HS-27A (cell line): ENCODE measurements around the gene CFAP97D1.
"Not testable (repeated sequence)": the region's sequence is repeated elsewhere in the genome, so short reads cannot be mapped to it uniquely, and the experiment has no call there.

ENCODE experiments used
- DNase-seq: peaks from one replicate; pipeline ENCODE4 v3.0.0-alpha.2; 2012; ENCODE audit warnings: low read depth, missing footprints

CFAP97D1 gene

DNA sequence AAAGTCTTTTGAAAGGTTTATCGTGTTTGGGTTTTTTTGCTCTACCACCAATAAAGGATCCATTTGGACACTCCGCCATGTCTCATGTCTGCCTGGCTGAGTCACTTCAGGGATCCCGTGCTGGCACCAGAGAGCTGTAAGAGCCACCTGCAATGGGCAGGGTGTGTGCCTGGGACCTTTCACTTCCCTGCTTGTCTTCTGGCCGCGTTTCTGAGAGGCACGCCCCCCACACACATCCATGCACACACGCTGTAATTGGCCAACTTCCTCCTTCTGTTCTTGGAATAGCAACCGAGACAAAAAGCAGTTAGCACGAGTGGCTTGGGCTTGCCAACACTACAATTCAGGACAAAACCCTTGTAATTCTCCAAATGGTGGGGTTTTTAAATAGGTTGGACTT lies 11.9 kb upstream of the CFAP97D1 start:
- no peak for DNase-seq

DNA sequence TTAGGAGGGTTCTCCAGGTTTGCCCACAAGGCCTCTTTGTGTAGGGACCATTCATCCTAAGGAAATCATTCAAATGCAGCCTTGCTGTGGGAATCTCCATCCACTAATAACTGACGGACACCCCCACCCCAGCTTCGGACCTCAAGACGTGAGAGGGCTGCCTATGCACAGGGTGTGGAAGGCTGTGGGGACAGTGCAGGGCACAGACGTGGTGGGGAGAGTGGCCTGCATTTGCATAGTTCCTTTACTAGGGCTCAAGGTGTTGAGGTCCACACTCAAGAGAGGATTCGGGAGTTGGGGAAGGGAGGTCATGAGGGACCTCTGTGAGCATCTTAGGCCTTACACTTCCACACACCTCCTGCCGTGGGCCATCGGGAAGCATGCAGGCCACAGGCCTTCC lies 11.3 kb upstream of the CFAP97D1 start:
- no peak for DNase-seq

DNA sequence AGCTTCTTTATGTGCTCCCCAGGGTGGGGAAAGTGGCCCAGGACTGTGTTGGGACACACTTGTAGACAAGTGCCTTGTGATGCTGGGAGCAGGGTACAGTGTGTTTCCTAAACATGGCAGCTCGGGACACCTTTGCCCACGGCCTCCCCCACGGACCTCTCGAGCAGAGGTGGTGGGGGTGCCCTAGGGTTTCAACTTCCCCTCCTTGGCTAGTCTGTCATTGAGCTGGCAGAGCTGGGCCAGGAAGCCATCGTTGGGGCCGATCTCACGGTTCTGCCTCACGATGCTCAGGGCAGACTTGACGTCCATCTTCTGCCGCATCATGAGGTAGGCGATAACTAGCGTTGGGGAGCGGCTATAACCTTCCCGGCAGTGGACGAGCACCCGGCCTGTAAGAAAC lies 10.8 kb upstream of the CFAP97D1 start:
- no peak for DNase-seq

DNA sequence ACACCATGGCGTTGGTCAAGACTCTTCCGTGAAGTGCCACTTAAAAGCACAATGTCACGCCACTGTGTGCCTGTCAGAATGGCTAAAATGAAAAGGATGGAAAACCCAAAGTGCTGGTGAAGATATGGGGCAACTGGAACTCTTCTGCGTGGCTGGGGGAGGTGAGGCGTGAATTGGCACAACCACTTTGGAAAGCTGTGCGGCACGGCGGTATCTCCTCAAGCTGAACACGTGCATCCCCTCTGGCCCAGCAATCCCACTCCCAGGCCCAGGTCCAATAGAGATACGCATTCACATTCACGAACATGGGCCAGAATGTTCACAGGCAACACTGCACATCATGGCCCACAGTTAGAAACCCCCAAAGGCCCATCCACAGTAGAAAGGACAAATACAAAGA lies 10.4 kb upstream of the CFAP97D1 start:
- no peak for DNase-seq

DNA sequence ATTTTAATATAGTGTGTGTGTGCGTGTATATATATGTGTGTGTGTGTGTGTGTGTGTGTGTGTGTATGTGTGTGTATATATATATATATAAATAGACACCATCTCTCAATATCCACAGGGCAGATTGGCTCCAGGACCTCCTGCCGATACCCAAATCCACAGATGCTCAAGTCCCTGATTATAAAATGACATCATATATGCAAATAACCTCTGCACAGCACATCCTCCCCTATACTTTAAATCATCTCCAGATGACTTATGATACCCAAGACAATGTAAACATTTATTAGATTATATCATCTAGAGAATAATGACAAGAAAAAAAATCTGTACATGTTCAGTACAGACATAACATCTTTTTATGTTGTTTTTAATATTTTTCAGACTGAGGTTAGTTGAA lies 9.3 kb upstream of the CFAP97D1 start:
- no peak for DNase-seq

DNA sequence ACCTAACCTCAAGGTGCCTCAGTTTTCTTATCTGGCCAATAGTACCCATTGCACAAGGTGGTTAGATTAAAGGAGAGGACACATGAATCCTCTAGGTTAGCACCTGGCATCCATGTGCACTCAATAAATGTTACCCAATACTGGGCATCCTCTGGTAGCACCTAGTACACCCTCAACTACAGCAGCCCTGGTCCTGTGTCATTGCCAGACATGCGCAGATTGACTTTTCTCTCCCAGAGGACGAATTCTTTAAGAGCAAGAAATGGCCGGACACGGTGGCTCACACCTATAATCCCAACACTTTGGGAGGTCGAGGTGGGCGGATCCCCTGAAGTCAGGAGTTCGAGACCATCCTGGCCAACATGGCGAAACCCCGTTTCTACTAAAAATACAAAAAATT lies 8.8 kb upstream of the CFAP97D1 start:
- DNase-seq: no peak

DNA sequence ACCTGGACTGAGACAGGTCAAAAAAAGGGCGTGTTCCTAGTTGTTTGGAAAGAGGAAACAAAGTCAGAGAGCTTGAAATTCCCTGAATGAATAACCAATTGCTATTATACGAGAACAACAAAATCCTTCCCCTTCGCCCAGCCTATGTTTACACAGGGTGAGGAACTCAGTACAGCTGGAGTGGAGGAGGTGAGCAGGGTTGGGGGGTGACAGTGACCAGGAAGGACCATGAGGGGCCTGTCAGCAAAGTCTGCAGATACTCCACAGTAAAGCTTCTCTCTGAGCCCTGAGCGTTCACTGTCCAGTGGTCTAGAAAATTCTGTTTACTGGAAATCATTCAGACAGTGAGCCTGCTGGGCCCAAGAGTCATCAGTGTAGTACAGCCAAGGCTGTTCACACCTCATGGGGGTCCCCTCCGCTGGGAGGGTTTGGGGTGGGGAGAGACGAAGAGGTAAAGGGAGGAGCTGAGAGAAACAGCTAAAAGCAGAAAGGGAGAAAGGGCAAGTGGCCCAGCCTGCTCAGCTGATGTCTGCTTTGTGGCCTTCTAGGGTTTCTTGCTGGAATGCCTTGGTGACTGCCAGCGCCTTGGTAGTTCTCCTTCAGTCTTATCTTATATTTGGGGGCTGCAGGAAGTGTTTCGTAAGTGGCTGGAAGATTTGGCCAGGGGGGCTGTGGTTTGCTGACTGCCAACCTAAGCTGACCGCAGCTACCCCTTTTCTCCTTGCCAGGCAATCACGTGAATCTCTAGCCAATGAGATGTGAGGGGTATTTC lies 7.2 kb upstream of the CFAP97D1 start:
- DNase-seq: no peak

DNA sequence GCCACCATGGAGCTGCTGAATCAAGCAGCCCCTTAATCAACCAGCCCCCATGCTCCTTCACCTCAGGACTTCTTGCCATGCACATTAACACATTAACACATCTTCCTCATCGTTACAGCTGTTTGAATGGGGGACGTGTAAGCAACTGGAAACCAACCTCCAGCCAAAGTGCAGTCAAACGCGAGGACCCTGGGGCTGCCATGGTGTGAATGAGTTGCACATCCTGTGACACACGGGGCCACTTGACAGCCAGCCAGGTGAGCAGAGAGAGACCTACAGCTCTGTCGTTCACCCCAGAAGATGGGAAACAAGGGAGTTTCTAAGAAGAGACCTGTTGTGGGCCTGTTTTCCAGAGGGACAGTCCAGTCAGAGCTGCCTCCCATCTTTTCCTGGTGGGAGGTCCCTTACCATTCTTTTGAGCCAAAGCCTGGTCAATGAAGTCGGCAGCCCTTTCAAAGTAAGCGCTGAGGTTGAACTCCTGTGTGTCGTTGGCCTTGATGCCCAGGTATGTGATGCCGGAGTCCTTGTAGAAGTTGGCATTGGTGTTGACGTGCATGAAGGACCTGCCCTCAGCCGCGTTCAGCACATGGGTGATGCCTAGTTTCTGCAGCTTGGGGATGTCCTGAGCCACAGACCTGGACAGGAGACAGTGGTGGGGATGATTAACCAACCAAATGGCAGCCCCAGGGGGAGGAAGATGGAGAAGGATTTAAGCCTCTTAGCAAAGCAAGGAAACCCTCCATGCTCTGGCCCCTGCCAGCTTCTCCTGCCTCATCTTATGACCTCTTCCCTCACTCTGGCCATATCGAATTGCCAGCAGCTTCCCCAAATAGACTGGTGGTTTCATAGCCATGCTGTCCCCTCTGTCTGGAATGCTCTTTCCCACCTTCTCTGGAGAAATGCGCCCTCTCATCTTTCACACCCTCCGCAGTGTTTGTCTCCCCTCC lies 5.7 kb upstream of the CFAP97D1 start:
- no peak for DNase-seq

DNA sequence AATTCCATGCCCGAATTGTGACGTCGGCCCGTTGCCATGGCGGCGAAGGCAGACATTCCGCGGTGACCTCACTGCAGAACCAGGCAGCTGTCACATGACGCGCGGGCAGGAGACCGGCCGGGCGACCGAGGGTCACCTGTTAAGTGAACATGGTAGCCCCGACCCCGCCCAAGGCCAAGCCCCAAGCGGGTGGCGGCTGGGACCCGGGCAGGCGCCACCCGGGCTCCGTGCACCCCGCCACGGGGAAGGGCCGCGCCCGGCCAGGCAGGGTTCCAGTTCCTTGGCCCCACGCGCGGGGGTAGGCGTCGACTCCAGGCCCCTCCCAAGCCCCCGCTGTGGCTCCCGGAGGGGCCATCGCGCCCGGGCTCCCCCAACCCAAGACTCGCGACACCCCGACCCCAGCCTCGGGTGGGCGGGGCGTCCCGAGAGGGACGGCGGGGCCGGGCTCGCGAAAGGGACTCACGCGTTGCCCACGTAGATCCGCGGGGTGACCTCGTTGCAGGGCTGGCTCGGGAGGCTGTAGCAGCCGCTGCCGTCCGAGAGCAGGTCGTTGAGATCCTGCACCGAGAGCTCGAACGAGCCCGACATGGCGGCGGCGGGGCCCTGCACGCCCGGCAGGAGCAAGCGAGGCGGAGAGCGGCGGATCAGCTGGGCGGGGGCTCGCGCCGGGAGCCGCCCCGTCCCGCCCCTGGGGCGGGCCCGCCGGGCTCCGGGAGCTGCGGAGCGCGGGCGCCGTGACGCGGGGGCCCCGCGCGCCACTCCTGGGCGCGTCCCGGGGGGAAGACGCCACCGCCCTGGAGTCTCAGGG lies 1.7 kb upstream of the CFAP97D1 start, which contains the start of gene DUSP3:
Gene DUSP3, minus strand, starts transcription at position 641 of the 808 bp plus-strand sequence. Its CDS starts 53 bp downstream, at position 588.
- DNase-seq: no peak

DNA sequence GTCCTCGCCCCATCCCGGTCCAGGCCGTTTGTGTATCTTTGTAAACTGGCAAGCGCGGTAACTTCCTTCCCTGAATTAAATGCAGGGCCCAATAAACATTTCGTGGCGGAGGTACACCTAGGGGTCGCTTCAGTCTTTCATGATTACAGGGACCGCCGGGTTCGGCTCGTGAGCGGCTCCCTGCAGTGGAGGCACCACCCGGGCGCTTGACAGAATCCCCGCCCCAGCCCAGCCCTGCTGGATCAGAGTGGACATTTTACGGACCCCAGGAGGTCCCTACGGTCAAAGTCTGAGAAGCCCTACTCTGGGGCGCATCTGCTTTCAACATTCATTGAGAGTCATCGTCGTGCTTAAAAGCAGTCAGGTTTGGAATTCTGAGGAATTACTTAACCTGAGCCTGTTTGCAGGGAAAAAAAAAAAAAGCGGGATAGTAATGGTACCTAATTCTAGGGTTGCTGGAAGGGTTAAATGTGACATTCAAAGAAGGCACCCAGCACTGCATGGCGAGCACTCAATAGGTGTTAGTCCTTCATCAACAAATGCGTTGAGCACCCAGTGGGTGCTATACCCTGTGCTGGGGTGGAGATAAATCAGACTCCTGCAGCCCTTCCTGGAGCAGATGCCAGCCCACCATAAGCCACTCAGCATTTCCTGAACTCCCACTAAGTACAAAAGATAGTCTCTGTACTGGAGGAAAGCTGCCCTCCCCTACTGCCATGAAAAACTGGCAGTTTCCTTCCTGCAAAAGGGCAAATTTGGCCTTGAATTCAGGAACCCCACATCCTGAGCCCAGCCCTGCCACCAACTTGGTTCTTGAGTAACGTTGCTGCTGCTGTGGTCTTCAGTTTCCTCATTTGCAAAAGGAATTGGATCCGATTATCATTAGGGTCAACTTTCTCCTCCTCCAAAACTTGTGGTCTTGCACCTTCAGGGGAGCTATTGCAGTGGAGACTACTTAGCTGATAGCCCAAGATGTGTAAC lies 800 bp upstream of the CFAP97D1 start:
- DNase-seq: no peak

DNA sequence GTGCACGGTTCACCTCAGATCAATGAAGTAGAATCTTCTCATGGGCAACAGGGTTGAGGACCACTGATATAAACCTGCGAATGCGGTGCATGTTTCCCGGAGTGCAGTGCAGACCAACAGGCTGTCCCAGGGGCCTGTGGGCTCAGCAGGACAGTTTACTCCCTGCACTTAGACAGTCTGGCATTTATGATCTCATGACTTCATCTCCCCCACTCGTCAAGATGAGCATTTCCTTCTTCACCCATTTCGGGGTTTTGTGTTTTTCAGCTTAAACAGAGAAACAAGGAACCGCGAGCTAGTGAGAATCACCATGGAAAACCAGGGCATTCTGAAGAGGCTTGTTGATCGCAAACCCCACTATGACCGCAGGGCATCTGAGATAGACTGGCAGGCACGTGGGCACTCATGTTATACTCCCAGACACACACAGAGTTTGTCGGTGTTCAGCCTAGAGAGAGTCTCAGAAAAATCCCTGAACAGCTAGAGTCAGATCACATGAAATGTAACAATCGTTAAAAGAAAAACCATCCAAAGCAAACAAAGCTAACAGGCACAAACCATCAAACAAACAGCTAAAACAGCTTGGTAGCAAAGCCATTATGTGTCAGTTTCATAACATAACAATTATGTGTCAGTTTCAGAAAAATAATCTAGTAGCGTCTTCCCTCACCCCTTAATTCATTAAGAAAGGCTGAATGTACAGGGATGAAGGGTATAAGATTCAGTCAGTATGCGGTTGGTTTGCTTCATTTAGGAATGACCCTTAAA lies 2.9 kb downstream of the CFAP97D1 start:
- no peak for DNase-seq

DNA sequence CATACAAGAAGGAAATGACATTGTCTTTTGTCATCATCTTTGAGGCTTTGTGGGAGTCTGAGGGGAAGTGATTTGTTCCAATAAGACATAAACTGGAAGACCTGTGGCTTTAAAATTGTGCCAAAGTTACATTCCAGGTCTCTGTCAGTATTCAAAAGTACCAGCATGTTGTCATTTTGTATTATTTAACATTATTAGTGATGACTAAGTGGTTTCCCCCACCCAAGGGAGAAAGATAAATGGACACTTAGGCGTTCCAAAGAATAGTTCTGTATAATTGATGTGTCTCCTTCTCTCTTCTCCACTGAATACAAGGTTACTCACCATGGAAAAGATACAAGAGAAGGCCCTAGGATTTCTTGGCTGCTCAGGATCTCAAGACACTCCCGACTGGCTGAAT lies 3.8 kb downstream of the CFAP97D1 start:
- no peak for DNase-seq

DNA sequence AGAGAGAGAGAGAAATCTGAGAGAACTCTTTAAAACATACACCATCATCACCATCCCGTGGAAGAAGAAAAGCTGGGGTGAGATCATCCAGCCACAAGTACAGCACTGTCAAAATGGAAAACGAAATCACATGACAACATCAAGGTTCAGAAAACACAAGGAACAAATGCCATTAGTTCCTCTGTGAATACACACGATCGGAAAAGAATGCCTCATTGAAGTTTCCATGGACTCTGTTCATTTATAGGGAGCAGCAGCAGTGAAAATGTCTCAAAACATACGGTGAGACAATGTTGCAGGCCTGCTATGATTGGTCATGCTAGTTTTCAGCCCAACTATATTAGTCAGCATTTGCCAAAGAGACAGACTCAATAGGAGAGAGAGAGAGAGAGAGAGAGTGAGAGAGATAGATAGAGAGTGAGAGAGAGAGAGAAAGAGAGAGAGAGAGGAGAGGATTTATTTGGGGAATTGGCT lies 4.4 kb downstream of the CFAP97D1 start:
- DNase-seq: no peak

DNA sequence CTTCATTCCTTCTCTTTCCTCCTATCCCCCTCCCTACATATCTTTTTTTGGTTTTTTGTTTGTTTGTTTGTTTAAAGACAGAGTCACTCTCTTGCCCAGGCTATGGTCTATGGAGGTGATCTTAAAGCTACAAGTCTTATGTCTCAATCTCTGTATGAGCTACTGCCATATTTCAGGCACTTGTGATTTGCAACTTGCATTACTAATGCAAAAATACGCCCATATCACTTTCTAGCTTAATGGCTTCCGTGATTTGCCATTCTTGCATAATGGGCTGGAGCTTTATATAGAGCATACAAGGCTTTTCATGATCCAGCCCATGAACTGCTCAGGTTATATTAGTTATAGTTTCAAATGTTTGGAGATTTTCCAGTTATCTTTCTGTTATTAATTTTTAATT lies 7.5 kb downstream of the CFAP97D1 start:
- DNase-seq: no peak

DNA sequence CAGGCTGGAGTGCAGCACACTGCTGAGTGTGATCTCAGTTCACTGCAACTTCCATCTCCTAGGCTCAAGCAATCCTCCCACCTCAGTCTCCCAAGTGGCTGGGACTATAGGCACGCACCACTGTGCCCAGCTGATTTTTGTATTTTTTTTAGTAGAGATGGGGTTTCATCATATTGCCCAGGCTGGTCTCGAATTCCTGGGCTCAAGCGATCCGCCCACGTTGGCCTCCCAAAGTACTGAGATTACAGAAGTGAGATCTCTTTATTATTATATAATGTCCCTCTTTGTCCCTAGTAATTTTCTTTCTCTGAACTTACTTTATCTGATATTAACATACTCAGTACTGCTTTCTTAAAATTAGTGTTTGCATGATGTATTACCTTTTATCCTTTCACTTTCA lies 8.3 kb downstream of the CFAP97D1 start:
- DNase-seq: no peak

DNA sequence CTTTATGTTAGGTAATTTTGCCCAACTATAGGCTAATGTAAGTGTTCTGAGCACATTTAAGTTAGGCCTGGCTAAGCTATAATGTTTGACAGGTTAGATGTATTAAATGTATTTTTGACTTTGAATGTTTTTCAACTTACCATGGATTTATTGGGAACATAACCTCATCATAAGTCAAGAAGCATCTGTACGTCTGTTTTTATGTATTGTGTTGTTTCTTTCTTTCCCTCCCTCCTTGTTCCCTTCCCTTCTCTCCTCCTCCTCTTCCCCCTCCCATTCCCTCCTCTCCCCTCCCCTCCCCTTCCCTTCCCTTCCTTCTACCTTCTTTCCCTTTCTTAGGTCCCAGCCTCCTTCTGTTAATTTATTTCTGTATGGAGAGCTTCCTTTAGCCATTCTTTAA lies 9.2 kb downstream of the CFAP97D1 start:
- no peak for DNase-seq

DNA sequence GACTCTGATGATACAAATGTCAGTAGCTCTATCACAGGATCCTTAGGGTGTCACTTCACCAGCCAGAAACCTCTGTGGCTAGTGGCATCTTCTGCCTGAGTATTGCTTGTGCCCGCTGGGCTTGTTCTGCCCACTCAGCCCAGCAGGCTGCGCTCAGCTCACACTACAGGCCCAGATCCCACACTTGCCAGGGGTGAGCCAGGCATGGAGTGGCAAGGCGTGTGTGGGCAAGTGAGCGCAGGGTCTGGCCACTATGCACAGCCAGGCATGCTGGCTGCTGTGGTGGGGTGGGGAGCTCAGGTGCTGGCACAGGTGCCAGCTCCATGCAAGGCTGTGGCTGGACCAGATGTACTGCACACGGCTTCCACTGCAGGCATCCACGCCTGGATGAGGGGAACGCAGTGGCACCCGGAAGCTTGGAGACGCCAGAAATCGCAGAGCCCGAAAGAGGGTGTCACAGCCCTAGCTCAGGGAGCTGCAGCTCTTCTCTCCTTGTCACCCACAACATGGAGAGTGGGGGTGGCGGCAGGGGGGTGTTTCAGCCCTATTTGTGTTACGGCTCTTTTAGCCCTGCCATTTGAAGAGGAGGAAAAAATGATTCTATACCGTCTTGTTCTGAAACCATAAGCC lies 10.2 kb downstream of the CFAP97D1 start:
- DNase-seq: no peak

DNA sequence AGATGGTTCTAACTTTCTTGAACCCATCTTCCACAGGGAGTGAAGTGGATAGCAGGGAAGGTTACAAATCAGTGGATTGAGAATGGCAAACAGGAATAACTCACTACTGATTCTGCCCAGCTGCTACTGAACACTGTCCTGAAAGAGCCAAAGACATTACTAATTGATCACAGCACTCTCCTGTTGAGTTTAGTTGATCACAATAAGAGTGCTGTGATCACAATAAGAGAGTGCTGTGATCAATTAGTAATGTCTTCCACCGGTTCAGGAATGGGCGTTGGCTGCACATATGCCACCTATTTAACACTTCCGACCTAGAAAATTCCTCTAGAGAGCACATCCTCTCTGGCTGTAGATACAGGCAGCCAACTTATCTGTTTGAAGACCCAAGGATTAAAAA lies 11.4 kb downstream of the CFAP97D1 start:
- DNase-seq: no peak

DNA sequence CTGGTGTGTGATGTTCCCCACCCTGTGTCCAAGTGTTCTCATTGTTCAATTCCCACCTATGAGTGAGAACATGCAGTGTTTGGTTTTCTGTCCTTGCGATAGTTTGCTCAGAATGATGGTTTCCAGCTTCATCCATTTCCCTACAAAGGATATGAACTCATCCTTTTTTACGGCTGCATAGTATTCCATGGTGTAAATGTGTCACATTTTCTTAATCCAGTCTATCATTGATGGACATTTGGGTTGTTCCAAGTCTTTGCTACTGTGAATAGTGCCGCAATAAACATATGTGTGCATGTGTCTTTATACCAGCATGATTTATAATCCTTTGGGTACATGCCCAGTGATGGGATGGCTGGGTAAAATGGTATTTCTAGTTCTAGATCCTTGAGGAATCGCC lies 12.4 kb downstream of the CFAP97D1 start:
- not testable (repeated sequence) for DNase-seq

DNA sequence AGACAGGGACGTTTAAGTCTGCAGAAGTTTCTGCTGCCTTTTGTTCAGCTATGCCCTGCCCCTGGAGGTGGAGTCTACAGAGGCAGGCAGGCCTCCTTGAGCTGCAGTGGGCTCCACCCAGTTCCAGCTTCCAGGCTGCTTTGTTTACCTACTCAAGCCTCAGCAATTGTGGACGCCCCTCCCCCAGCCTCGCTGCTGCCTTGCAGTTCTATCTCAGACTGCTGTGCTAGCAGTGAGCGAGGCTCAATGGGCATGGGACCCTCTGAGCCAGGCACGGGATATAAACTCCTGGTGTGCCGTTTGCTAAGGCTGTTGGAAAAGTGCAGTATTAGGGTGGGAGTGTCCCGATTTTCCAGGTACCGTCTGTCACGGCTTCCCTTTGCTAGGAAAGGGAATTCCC lies 17.8 kb downstream of the CFAP97D1 start:
- DNase-seq: not testable (repeated sequence)
